H9 (cell line): ENCODE data around the gene ARL14EP. TPM values are rescaled to one million over a fixed set of nuclear protein-coding genes. Genes with fewer than 3 reads are reported as not detected.

ENCODE experiments used
- DNase-seq: peaks from one replicate; pipeline ENCODE4 v3.0.0-alpha.2; 2017
- H2AFZ ChIP-seq: one replicate; pipeline ENCODE4 v1.6.1; 2013; ENCODE audit warnings: mild to moderate bottlenecking, low read length, control low read depth, moderate library complexity
- H2AK5ac ChIP-seq: 2 replicates; pipeline ENCODE4 v1.6.1; 2013; ENCODE audit warnings: low read length, control low read depth, mixed read lengths; ENCODE audit not compliant: insufficient read length
- H2BK120ac ChIP-seq: one replicate; pipeline ENCODE4 v1.6.1; 2013; ENCODE audit warnings: low read depth, mild to moderate bottlenecking, low read length, control low read depth, inconsistent platforms; ENCODE audit not compliant: poor library complexity, severe bottlenecking
- H2BK12ac ChIP-seq: 2 replicates; pipeline ENCODE4 v1.6.1; 2013; ENCODE audit warnings: low read length, control low read depth, mixed read lengths, low read depth; ENCODE audit not compliant: insufficient read length
- H2BK15ac ChIP-seq: 2 replicates; pipeline ENCODE4 v1.6.1; 2013; ENCODE audit warnings: low read depth, low read length, control low read depth
- H2BK20ac ChIP-seq: one replicate; pipeline ENCODE4 v1.6.1; 2013; ENCODE audit warnings: low read depth, mild to moderate bottlenecking, low read length, control low read depth, inconsistent platforms; ENCODE audit not compliant: poor library complexity, severe bottlenecking
- H2BK5ac ChIP-seq: 2 replicates; pipeline ENCODE4 v1.6.1; 2013; ENCODE audit warnings: low read length, control low read depth, mixed read lengths; ENCODE audit not compliant: insufficient read length
- H3K14ac ChIP-seq: 2 replicates; pipeline ENCODE4 v1.6.1; 2013; ENCODE audit warnings: low read length, control low read depth; ENCODE audit not compliant: insufficient read depth
- H3K18ac ChIP-seq: 2 replicates; pipeline ENCODE4 v1.6.1; 2013; ENCODE audit warnings: low read depth, mild to moderate bottlenecking, mixed read lengths, low read length, control low read depth; ENCODE audit not compliant: insufficient read length
- H3K23ac ChIP-seq: 2 replicates; pipeline ENCODE4 v1.6.1; 2013; ENCODE audit warnings: low read length, control low read depth, mixed read lengths, low read depth; ENCODE audit not compliant: insufficient read length
- H3K23me2 ChIP-seq: 2 replicates; pipeline ENCODE4 v1.6.1; 2013; ENCODE audit warnings: low read depth, mild to moderate bottlenecking, mixed read lengths, low read length, control low read depth; ENCODE audit not compliant: insufficient read length, poor library complexity, severe bottlenecking
- H3K27ac ChIP-seq: 2 replicates; pipeline ENCODE4 v1.5.1; 2013; ENCODE audit warnings: low read length, control low read depth, mixed read lengths, low read depth; ENCODE audit not compliant: insufficient read length
- H3K27me3 ChIP-seq: 2 replicates; pipeline ENCODE4 v1.6.1; 2013; ENCODE audit warnings: low read length, control low read depth, inconsistent platforms; ENCODE audit not compliant: insufficient read depth
- H3K4ac ChIP-seq: 2 replicates; pipeline ENCODE4 v1.6.1; 2013; ENCODE audit warnings: low read depth, mild to moderate bottlenecking, control low read depth, inconsistent platforms, low read length, moderate library complexity
- H3K4me1 ChIP-seq: 2 replicates; pipeline ENCODE4 v1.6.1; 2013; ENCODE audit warnings: low read length, control low read depth, inconsistent platforms; ENCODE audit not compliant: insufficient read depth
- H3K4me2 ChIP-seq: 2 replicates; pipeline ENCODE4 v1.6.1; 2013; ENCODE audit warnings: low read length, control low read depth, mixed read lengths; ENCODE audit not compliant: insufficient read length, insufficient read depth
- H3K56ac ChIP-seq: 2 replicates; pipeline ENCODE4 v1.6.1; 2013; ENCODE audit warnings: low read depth, mild to moderate bottlenecking, mixed read lengths, low read length, control low read depth; ENCODE audit not compliant: insufficient read length
- H3K79me1 ChIP-seq: 2 replicates; pipeline ENCODE4 v1.6.1; 2013; ENCODE audit warnings: low read depth, mild to moderate bottlenecking, moderate library complexity, low read length, control low read depth, inconsistent platforms; ENCODE audit not compliant: insufficient read depth, poor library complexity, severe bottlenecking
- H3K79me2 ChIP-seq: 2 replicates; pipeline ENCODE4 v1.6.1; 2013; ENCODE audit warnings: low read length, control low read depth, inconsistent platforms; ENCODE audit not compliant: insufficient read depth
- H3K9ac ChIP-seq: 2 replicates; pipeline ENCODE4 v1.6.1; 2013; ENCODE audit warnings: low read length, control low read depth, mixed read lengths; ENCODE audit not compliant: insufficient read length; ENCODE audit errors: extremely low read depth
- H3K9me3 ChIP-seq: one replicate; pipeline ENCODE4 v1.6.1; 2013; ENCODE audit warnings: low read depth, low read length, inconsistent platforms; ENCODE audit not compliant: control insufficient read depth
- H3T11ph ChIP-seq: one replicate; pipeline ENCODE4 v1.6.1; 2013; ENCODE audit warnings: mild to moderate bottlenecking, low read length, control low read depth, inconsistent platforms
- H4K20me1 ChIP-seq: one replicate; pipeline ENCODE4 v1.6.1; 2013; ENCODE audit not compliant: control insufficient read depth, insufficient read length, insufficient read depth
- H4K5ac ChIP-seq: 2 replicates; pipeline ENCODE4 v1.6.1; 2013; ENCODE audit warnings: low read depth, mild to moderate bottlenecking, mixed read lengths, low read length, control low read depth; ENCODE audit not compliant: insufficient read length
- H4K8ac ChIP-seq: replicated peaks from 2 replicates; pipeline ENCODE4 v1.6.1; 2013; ENCODE audit warnings: low read length, control low read depth, mixed read lengths, low read depth; ENCODE audit not compliant: insufficient read length
- H4K91ac ChIP-seq: 2 replicates; pipeline ENCODE4 v1.6.1; 2013; ENCODE audit warnings: low read depth, mild to moderate bottlenecking, moderate library complexity, mixed read lengths, low read length, control low read depth; ENCODE audit not compliant: insufficient read length
- H3K27ac Mint-ChIP-seq, 3 experiments: 2 replicates in 2 of 3; 3 replicates in 1 of 3; pipeline ENCODE4 v1.8.0; 2020 to 2021; ENCODE audit warnings: mixed read lengths in 3 of 3, mild to moderate bottlenecking in 1 of 3, moderate library complexity in 1 of 3
- H3K27me3 Mint-ChIP-seq: 2 replicates; pipeline ENCODE4 v1.8.0; 2021; ENCODE audit warnings: low read depth, mild to moderate bottlenecking, moderate library complexity, mixed read lengths
- H3K36me3 Mint-ChIP-seq, 3 experiments: 2 replicates in 2 of 3; 3 replicates in 1 of 3; pipeline ENCODE4 v1.8.0; 2020 to 2021; ENCODE audit warnings: low read depth in 3 of 3, mixed read lengths in 3 of 3; ENCODE audit not compliant: insufficient read depth in 1 of 3
- H3K4me1 Mint-ChIP-seq, 2 experiments: 2 replicates each; pipeline ENCODE4 v1.8.0; 2020; ENCODE audit warnings: mixed read lengths in 2 of 2
- H3K4me3 Mint-ChIP-seq, 2 experiments: 2 replicates in 1 of 2; 3 replicates in 1 of 2; pipeline ENCODE4 v1.8.0; 2020 to 2021; ENCODE audit warnings: mild to moderate bottlenecking in 2 of 2, mixed read lengths in 2 of 2, moderate library complexity in 1 of 2
- H3K9me3 Mint-ChIP-seq, 2 experiments: 2 replicates in 1 of 2; 3 replicates in 1 of 2; pipeline ENCODE4 v1.8.0; 2020; ENCODE audit warnings: mild to moderate bottlenecking in 2 of 2, mixed read lengths in 2 of 2, moderate library complexity in 1 of 2
- CTCF ChIP-seq: fragments of 200-600 bp; sonication (generic); conservative IDR thresholded peaks from 3 replicates; pipeline ENCODE4 v1.8.0; 2021; ENCODE audit warnings: antibody characterized with exemption, mild to moderate bottlenecking
- total RNA-seq: library from RNA; stranded (reverse); gene quantifications from 2 replicates; pipeline ENCODE4 v1.2.1, GENCODE V29; 2021

The ARL14EP gene
- total RNA-seq, 1 experiment from 2014 or later, result 20.9 TPM

DNA sequence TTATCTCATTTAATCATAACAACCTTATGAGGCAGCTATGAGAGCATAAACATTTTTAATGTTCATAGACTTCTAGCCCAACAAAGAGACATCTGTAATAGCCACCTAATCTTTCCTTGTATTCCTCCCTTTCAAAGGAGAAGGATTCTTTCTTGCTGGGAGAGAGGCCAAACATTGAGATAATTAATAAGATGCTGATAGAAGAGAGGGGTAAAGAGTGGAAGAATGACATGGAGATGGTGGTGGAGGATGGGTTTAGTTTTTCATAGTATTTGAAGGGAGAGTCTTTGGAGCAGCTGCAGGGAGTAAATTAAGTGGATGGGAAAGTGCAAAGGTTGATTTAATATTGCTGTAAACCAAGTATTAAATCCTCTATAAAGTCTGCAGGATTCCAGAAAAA is 57.9 kb downstream of the ARL14EP start:
- no peak overlapping the region for H3K27ac Mint-ChIP-seq
- no peaks in the 10 kb centered on the region for H3K27me3 ChIP-seq
- H2BK120ac ChIP-seq, result no peak overlapping the region
- H3K4ac ChIP-seq, result no peak overlapping the region
- H3K9ac ChIP-seq, result no peak overlapping the region
- no peak overlapping the region for H3K56ac ChIP-seq
- no peak for DNase-seq
- no peak overlapping the region for H2BK20ac ChIP-seq
- no peaks in the 10 kb centered on the region for H3K79me1 ChIP-seq
- no peaks in the 10 kb centered on the region for H4K20me1 ChIP-seq
- H2BK15ac ChIP-seq, result no peak overlapping the region
- no peaks in the 10 kb centered on the region for H3K4me1 ChIP-seq
- no peak overlapping the region for H2BK5ac ChIP-seq
- H4K8ac ChIP-seq, result no peak overlapping the region
- H4K5ac ChIP-seq, result no peak overlapping the region
- no peak for TF ChIP-seq CTCF
- peaks cover 7% of the 10 kb centered on the region in 2 experiments for H3K9me3 Mint-ChIP-seq
- no peaks in the 10 kb centered on the region for H3K9me3 ChIP-seq
- H3K4me2 ChIP-seq, result no peak overlapping the region
- H3K14ac ChIP-seq, result no peak overlapping the region
- no peak overlapping the region for H3K27ac ChIP-seq
- no peak overlapping the region for H2AFZ ChIP-seq
- H3K79me2 ChIP-seq, result no peaks in the 10 kb centered on the region
- H4K91ac ChIP-seq, result no peak overlapping the region
- H3K23ac ChIP-seq, result no peak overlapping the region
- no peak overlapping the region for H3K18ac ChIP-seq
- H2AK5ac ChIP-seq, result no peak overlapping the region
- H3K23me2 ChIP-seq, result no peaks in the 10 kb centered on the region
- H3K4me1 Mint-ChIP-seq, result peaks cover 4 to 9% of the 10 kb centered on the region in 2 experiments; a peak in 3 of 4 replicates
- peaks cover 1% of the 10 kb centered on the region; the same call in 1 of the 2 replicates for H3K27me3 Mint-ChIP-seq
- peaks cover 1 to 8% (median 2%) of the 10 kb centered on the region in 3 experiments; a peak in 6 of 7 replicates for H3K36me3 Mint-ChIP-seq
- no peak overlapping the region for H3K4me3 Mint-ChIP-seq
- no peak overlapping the region for H2BK12ac ChIP-seq
- no peak overlapping the region for H3T11ph ChIP-seq
